AG04450 (cell line): Measurements from ENCODE around the gene PRRG1. TPM values are rescaled to one million over a fixed set of nuclear protein-coding genes. Genes with fewer than 3 reads are reported as not detected.

Source experiments
- CTCF ChIA-PET: fragments of 300-600, 350-600 bp; formaldehyde crosslinking; extraction: SDS; loops from one replicate; lab custom pipeline; 2022; ENCODE audit warnings: antibody characterized with exemption, inconsistent platforms; lab: Charles Lee
- POLR2A ChIA-PET: fragments of 350-600 bp; formaldehyde crosslinking; extraction: SDS; loops from one replicate; lab custom pipeline; 2021; ENCODE audit warnings: antibody characterized with exemption, inconsistent platforms; lab: Yijun Ruan, JAX
- DNase-seq: peaks from one replicate; pipeline ENCODE4 v3.0.0-alpha.2; 2011; ENCODE audit warnings: low read depth, low spot score
- H3K27ac ChIP-seq: one replicate; pipeline ENCODE4 v1.5.1; 2012; ENCODE audit warnings: low read depth, low read length, control low read depth
- H3K27me3 ChIP-seq: one replicate; pipeline ENCODE4 v1.6.0; 2012; ENCODE audit warnings: low read length; ENCODE audit not compliant: control insufficient read depth, insufficient read depth
- H3K4me3 ChIP-seq: 2 replicates; pipeline ENCODE4 v1.5.1; 2011; ENCODE audit warnings: mild to moderate bottlenecking, low read depth, low read length, control low read depth
- H3K9me3 ChIP-seq: 2 replicates; pipeline ENCODE4 v1.5.1; 2012; ENCODE audit warnings: low read length; ENCODE audit not compliant: control insufficient read depth, insufficient read depth
- CTCF ChIP-seq: IDR thresholded peaks from 2 replicates; pipeline ENCODE4 v1.5.1; 2011; ENCODE audit warnings: low read depth, low read length, control low read depth, inconsistent platforms
- polyA plus RNA-seq: library from polyadenylated mRNA; depleted of rRNA; stranded (reverse); fragments of >200 nt; gene quantifications from 2 replicates; pipeline ENCODE4 v1.2.3, GENCODE V29; 2011

Gene PRRG1
- polyA plus RNA-seq, 1 experiment = 39.3 TPM

- H3K27ac ChIP-seq = no peak overlapping the region
- TF ChIP-seq CTCF = no peak
- H3K9me3 ChIP-seq = no peaks in the 10 kb centered on the region; the same call in 1 of the 2 replicates
- H3K4me3 ChIP-seq = no peak overlapping the region
- DNase-seq = no peak
- no peaks in the 10 kb centered on the region for H3K27me3 ChIP-seq
- ChIA-PET CTCF (no interaction called here), POLR2A (no interaction called here)
Observed at GRCh38 chrX:37383313-37383712, 34.1 kb downstream of the PRRG1 start.

GRCh38 chrX:37388413-37388812 is 39.2 kb downstream of the PRRG1 start:
- ChIA-PET POLR2A (no interaction called here), CTCF (no interaction called here)
- no peak for TF ChIP-seq CTCF
- Histone ChIP-seq H3K4me3 (no peak overlapping the region), H3K27me3 (no peaks in the 10 kb centered on the region), H3K9me3 (no peaks in the 10 kb centered on the region; the same call in none of the 2 replicates), H3K27ac (no peak overlapping the region)
- no peak for DNase-seq

- Histone ChIP-seq H3K27ac (no peak overlapping the region), H3K27me3 (no peaks in the 10 kb centered on the region)
Observed at GRCh38 chrX:37405956-37406355, 56.8 kb downstream of the PRRG1 start.

GRCh38 chrX:37407736-37408135 is 58.6 kb downstream of the PRRG1 start:
- Histone ChIP-seq H3K4me3 (no peak overlapping the region), H3K27ac (no peak overlapping the region), H3K27me3 (no peaks in the 10 kb centered on the region), H3K9me3 (no peaks in the 10 kb centered on the region)
- ChIA-PET POLR2A (no interaction called here), CTCF (no interaction called here)
- DNase-seq = no peak
- no peak for TF ChIP-seq CTCF

More at GRCh38 chrX:37405956-37406355, 56.8 kb downstream of the PRRG1 start:
- Histone ChIP-seq H3K4me3 (no peak overlapping the region), H3K9me3 (no peaks in the 10 kb centered on the region)
- DNase-seq = peak; percentile 13
- CTCF ChIA-PET = no interaction called here
- POLR2A ChIA-PET = no interaction called here
- no peak for TF ChIP-seq CTCF

- CTCF ChIA-PET = no interaction called here
- H3K27ac ChIP-seq = no peak overlapping the region
- H3K4me3 ChIP-seq = no peak overlapping the region
- DNase-seq = no peak
- POLR2A ChIA-PET = no interaction called here
- TF ChIP-seq CTCF = no peak
- no peaks in the 10 kb centered on the region for H3K9me3 ChIP-seq
- H3K27me3 ChIP-seq = no peaks in the 10 kb centered on the region
Observed at GRCh38 chrX:37409278-37409677, 60.1 kb downstream of the PRRG1 start.
